Osteocyte (in vitro differentiated cells): Measurements from ENCODE around the gene MPP1. TPM values are rescaled to one million over a fixed set of nuclear protein-coding genes. Genes with fewer than 3 reads are reported as not detected.

Experiments used
- DNase-seq: peaks from one replicate; pipeline ENCODE4 v3.0.0; 2021; ENCODE audit warnings: mixed read lengths; ENCODE audit not compliant: unreplicated experiment; ENCODE audit errors: extremely low spot score
- H3K27ac Mint-ChIP-seq: one replicate; pipeline ENCODE4 v1.8.0; 2021; ENCODE audit warnings: mild to moderate bottlenecking, mixed read lengths; ENCODE audit not compliant: unreplicated experiment
- H3K27me3 Mint-ChIP-seq: one replicate; pipeline ENCODE4 v1.8.0; 2021; ENCODE audit warnings: mixed read lengths; ENCODE audit not compliant: unreplicated experiment
- H3K36me3 Mint-ChIP-seq: one replicate; pipeline ENCODE4 v1.8.0; 2021; ENCODE audit warnings: mixed read lengths; ENCODE audit not compliant: unreplicated experiment
- H3K4me1 Mint-ChIP-seq: one replicate; pipeline ENCODE4 v1.8.0; 2021; ENCODE audit warnings: mixed read lengths; ENCODE audit not compliant: unreplicated experiment
- H3K4me3 Mint-ChIP-seq: one replicate; pipeline ENCODE4 v1.8.0; 2021; ENCODE audit warnings: mild to moderate bottlenecking, moderate library complexity, mixed read lengths; ENCODE audit not compliant: unreplicated experiment
- H3K9me3 Mint-ChIP-seq: one replicate; pipeline ENCODE4 v1.8.0; 2021; ENCODE audit warnings: mixed read lengths; ENCODE audit not compliant: unreplicated experiment
- CTCF ChIP-seq: fragments of 200-600 bp; sonication (generic); IDR thresholded peaks from 2 replicates; pipeline ENCODE4 v1.5.0; 2021; ENCODE audit warnings: antibody characterized with exemption, mild to moderate bottlenecking, moderate library complexity
- total RNA-seq: library from RNA; stranded (reverse); gene quantifications from 2 replicates; pipeline ENCODE4 v1.2.1, GENCODE V29; 2021

Gene MPP1
- total RNA-seq, 1 donor from 2014 or later = 11.2 TPM

DNA sequence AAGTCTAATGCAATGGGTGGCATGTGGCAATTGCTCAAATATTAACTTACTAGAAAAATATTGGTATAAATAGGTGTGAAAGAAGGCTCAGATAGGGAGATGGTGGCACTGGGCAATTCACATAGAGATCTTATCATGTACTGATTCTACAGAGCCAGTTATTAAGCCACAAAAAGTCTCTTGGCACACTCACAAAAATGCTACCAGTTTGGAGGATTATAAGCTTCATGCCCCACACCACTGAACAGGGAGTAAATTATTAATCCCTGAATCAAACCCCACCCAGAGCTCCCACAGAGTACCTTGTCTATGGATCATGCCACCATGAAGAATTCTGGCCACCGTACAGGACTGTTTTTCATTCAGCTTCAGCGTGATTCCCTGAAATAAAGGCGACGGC lies 13.8 kb downstream of the MPP1 start:
- no peak overlapping the region for H3K4me3 Mint-ChIP-seq
- peaks cover 14% of the 10 kb centered on the region for H3K9me3 Mint-ChIP-seq
- H3K36me3 Mint-ChIP-seq = peaks cover 2% of the 10 kb centered on the region
- no peaks in the 10 kb centered on the region for H3K27me3 Mint-ChIP-seq
- no peak overlapping the region for H3K27ac Mint-ChIP-seq
- no peak for TF ChIP-seq CTCF
- H3K4me1 Mint-ChIP-seq = no peaks in the 10 kb centered on the region
- no peak for DNase-seq

DNA sequence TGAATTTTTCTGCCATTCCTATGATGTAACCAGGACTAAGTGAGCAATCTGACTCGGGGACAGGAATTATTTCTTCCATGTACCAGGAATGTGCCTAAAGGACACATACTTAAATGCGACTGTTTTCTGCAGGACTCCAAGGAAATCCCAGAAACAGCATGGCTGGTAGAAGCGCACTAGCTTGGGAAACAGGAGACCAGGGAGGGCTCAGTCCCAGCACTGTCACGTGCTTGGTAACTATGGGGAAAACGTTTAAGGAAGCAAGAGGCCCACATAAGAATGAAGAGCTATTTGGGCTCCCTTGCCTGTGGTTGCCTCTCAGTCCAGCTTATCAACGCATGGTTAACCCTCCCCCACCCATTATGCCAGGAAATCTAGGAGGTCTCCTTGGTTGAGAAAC lies 19.6 kb downstream of the MPP1 start:
- H3K27ac Mint-ChIP-seq = no peak overlapping the region
- H3K4me1 Mint-ChIP-seq = no peaks in the 10 kb centered on the region
- DNase-seq = no peak
- no peak for TF ChIP-seq CTCF
- H3K36me3 Mint-ChIP-seq = peaks cover 5% of the 10 kb centered on the region
- H3K4me3 Mint-ChIP-seq = no peak overlapping the region
- no peaks in the 10 kb centered on the region for H3K27me3 Mint-ChIP-seq
- H3K9me3 Mint-ChIP-seq = peaks cover 14% of the 10 kb centered on the region

DNA sequence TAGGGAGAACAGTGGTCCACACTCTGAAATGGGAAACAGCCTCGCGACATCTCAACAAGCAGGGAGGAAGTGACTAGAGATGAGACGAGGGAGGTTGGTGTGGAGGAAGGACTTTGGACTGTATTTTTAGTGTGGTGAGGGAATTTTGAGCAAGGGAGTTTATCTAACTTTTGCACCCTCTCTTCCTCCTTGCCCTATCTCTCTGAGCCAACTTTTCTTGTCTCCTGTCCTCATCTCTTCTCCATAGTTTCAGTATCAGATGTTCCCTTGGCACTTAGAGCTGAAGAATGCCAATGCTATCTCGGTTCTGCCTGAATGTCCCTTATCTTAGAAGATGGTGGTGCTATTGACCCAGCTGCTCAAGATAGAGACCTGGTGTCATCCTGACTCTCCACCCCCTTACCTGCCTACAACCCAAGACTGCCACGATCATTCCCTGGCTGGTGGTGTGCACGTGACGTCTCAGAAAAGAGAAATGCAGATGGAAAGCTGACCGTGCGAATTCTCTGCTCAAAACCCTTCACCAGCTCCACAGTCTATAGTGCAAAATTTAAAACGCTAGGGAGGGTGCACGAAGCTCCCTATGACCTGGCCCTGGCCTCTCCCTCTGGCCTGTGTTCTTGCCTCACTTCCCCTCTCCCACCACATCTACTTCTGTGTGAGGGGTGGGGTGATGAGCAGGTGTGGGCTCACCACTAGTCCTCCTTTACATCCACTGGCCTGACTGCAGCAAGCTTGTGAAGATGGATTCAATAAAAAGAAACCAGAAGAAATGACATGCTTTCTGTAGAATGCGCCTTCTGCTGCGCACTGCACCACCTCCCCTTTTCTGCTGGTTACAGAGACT lies 20.9 kb downstream of the MPP1 start:
- Mint-ChIP-seq H3K9me3 (peaks cover 14% of the 10 kb centered on the region), H3K4me3 (no peak overlapping the region), H3K27me3 (no peaks in the 10 kb centered on the region), H3K4me1 (no peaks in the 10 kb centered on the region), H3K27ac (no peak overlapping the region), H3K36me3 (peaks cover 5% of the 10 kb centered on the region)
- DNase-seq = no peak
- TF ChIP-seq CTCF = no peak

- Mint-ChIP-seq H3K4me1 (no peaks in the 10 kb centered on the region), H3K27me3 (no peaks in the 10 kb centered on the region), H3K4me3 (no peak overlapping the region), H3K27ac (no peak overlapping the region), H3K9me3 (peaks cover 15% of the 10 kb centered on the region), H3K36me3 (peaks cover 15% of the 10 kb centered on the region)
- TF ChIP-seq CTCF = no peak
- no peak for DNase-seq
These were observed 24.3 kb downstream of the MPP1 start for GRCh38 chrX:154780968-154781367.

DNA sequence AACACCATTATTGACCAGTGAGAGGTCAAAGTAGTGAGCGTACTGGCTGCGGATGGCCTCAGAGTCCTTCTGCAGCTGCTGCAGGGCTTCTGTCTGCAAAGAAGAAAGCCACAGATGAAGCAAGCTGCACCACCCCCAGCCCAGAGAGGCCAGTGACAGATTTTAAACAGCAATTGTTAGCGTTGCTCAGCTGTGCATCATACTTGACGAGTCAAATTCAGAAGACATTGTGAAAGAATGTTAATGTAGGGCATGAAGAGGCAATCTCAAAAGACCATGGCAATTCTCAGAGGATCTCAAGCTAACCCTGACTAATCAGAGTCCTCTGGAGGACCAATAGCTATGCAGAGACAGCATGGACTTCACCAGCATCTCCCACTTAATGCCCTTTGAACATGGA lies 26.0 kb downstream of the MPP1 start:
- DNase-seq = no peak
- Mint-ChIP-seq H3K9me3 (peaks cover 15% of the 10 kb centered on the region), H3K4me1 (no peaks in the 10 kb centered on the region), H3K4me3 (no peak overlapping the region), H3K27me3 (no peaks in the 10 kb centered on the region), H3K36me3 (peaks cover 18% of the 10 kb centered on the region), H3K27ac (no peak overlapping the region)
- no peak for TF ChIP-seq CTCF
